ENCODE measurements around the gene SS18L1. TPM values are rescaled to one million over a fixed set of nuclear protein-coding genes. Genes with fewer than 3 reads are reported as not detected.
A peak's percentile ranks its signal among the peaks of the same experiment; 100 is the strongest.

The SS18L1 gene
- total RNA-seq, 1 experiment from 2014 or later: 12.3 TPM

- no peak overlapping the region for H3K4me3 ChIP-seq (ENCODE audit: low read length)
- no peak overlapping the region for H2AFZ ChIP-seq (ENCODE audit: low read length)
- H3K4me2 ChIP-seq (ENCODE audit: low read depth, low read length, poor library complexity, severe bottlenecking): no peak overlapping the region
- H3K9me3 ChIP-seq (ENCODE audit: low read length): no peaks in the 10 kb centered on the region; the same call in 1 of the 2 replicates
- peaks cover 66% of the 10 kb centered on the region for H4K20me1 ChIP-seq (ENCODE audit: insufficient read depth, low read depth, low read length)
- H3K4me1 ChIP-seq (ENCODE audit: low read length): peaks cover 36% of the 10 kb centered on the region
- DNase-seq: no peak
- H3K79me2 ChIP-seq (ENCODE audit: low read length): no peaks in the 10 kb centered on the region; the same call in 1 of the 2 replicates
- no peak overlapping the region for H3K9ac ChIP-seq (ENCODE audit: low read length)
- H3K36me3 ChIP-seq (ENCODE audit: insufficient read depth, low read length): no peaks in the 10 kb centered on the region; the same call in 1 of the 2 replicates
- H3K27ac ChIP-seq (ENCODE audit: low read length): no peak overlapping the region
- no peaks in the 10 kb centered on the region for H3K27me3 ChIP-seq (ENCODE audit: low read length)
- H3K9me2 ChIP-seq (replicated peaks; ENCODE audit: insufficient read depth, low read length): no peaks in the 10 kb centered on the region
Measured at GRCh38 chr20:62157387-62158087, 14.0 kb downstream of the SS18L1 start.

GRCh38 chr20:62158088-62158400, 14.5 kb downstream of the SS18L1 start:
- Histone ChIP-seq H3K4me2 (ENCODE audit: low read depth, low read length, poor library complexity, severe bottlenecking) (peak overlapping the region; percentile 52), H3K9me3 (ENCODE audit: low read length) (no peaks in the 10 kb centered on the region; the same call in 1 of the 2 replicates), H4K20me1 (ENCODE audit: insufficient read depth, low read depth, low read length) (peaks cover 66% of the 10 kb centered on the region), H3K27ac (ENCODE audit: low read length) (no peak overlapping the region), H3K9ac (ENCODE audit: low read length) (no peak overlapping the region), H3K36me3 (ENCODE audit: insufficient read depth, low read length) (no peaks in the 10 kb centered on the region; the same call in 1 of the 2 replicates), H3K9me2 (replicated peaks; ENCODE audit: insufficient read depth, low read length) (no peaks in the 10 kb centered on the region), H3K4me3 (ENCODE audit: low read length) (no peak overlapping the region; the same call in 1 of the 2 replicates), H2AFZ (ENCODE audit: low read length) (no peak overlapping the region), H3K27me3 (ENCODE audit: low read length) (no peaks in the 10 kb centered on the region), H3K79me2 (ENCODE audit: low read length) (no peaks in the 10 kb centered on the region; the same call in 1 of the 2 replicates), H3K4me1 (ENCODE audit: low read length) (peaks cover 36% of the 10 kb centered on the region)
- DNase-seq: no peak

GRCh38 chr20:62158541-62158940, 15.0 kb downstream of the SS18L1 start:
- Histone ChIP-seq H3K79me2 (ENCODE audit: low read length) (no peaks in the 10 kb centered on the region; the same call in 1 of the 2 replicates), H3K36me3 (ENCODE audit: insufficient read depth, low read length) (no peaks in the 10 kb centered on the region), H3K27me3 (ENCODE audit: low read length) (no peaks in the 10 kb centered on the region), H3K4me1 (ENCODE audit: low read length) (peaks cover 36% of the 10 kb centered on the region), H2AFZ (ENCODE audit: low read length) (no peak overlapping the region), H3K9ac (ENCODE audit: low read length) (0 out of 2 replicates have a peak overlapping the region, but pooled peaks have one; percentile 26), H3K9me3 (ENCODE audit: low read length) (no peaks in the 10 kb centered on the region), H3K4me2 (ENCODE audit: low read depth, low read length, poor library complexity, severe bottlenecking) (peak overlapping the region; percentile 52), H3K27ac (ENCODE audit: low read length) (peak overlapping the region; percentile 33; the same call in 1 of the 2 replicates), H3K9me2 (replicated peaks; ENCODE audit: insufficient read depth, low read length) (no peaks in the 10 kb centered on the region), H3K4me3 (ENCODE audit: low read length) (peak overlapping the region; percentile 43; the same call in 1 of the 2 replicates), H4K20me1 (ENCODE audit: insufficient read depth, low read depth, low read length) (peaks cover 62% of the 10 kb centered on the region)
- DNase-seq: peak; percentile 80

- Histone ChIP-seq H3K9ac (ENCODE audit: low read length) (peak overlapping the region; percentile 26; the same call in 1 of the 2 replicates), H3K9me3 (ENCODE audit: low read length) (no peaks in the 10 kb centered on the region), H3K79me2 (ENCODE audit: low read length) (no peaks in the 10 kb centered on the region), H3K9me2 (replicated peaks; ENCODE audit: insufficient read depth, low read length) (no peaks in the 10 kb centered on the region), H3K4me3 (ENCODE audit: low read length) (peak overlapping the region; percentile 32; the same call in 1 of the 2 replicates), H3K27ac (ENCODE audit: low read length) (peak overlapping the region; percentile 33; the same call in 1 of the 2 replicates), H2AFZ (ENCODE audit: low read length) (no peak overlapping the region), H3K36me3 (ENCODE audit: insufficient read depth, low read length) (no peaks in the 10 kb centered on the region), H3K27me3 (ENCODE audit: low read length) (no peaks in the 10 kb centered on the region), H3K4me2 (ENCODE audit: low read depth, low read length, poor library complexity, severe bottlenecking) (peak overlapping the region; percentile 52), H4K20me1 (ENCODE audit: insufficient read depth, low read depth, low read length) (peaks cover 58% of the 10 kb centered on the region), H3K4me1 (ENCODE audit: low read length) (peaks cover 36% of the 10 kb centered on the region)
- DNase-seq: peak; percentile 74
Measured at GRCh38 chr20:62159052-62159451, 15.5 kb downstream of the SS18L1 start.

GRCh38 chr20:62159839-62160238, 16.3 kb downstream of the SS18L1 start:
- no peaks in the 10 kb centered on the region for H3K36me3 ChIP-seq (ENCODE audit: insufficient read depth, low read length)
- no peaks in the 10 kb centered on the region for H3K79me2 ChIP-seq (ENCODE audit: low read length)
- H3K27ac ChIP-seq (ENCODE audit: low read length): no peak overlapping the region
- H3K9me2 ChIP-seq (replicated peaks; ENCODE audit: insufficient read depth, low read length): no peaks in the 10 kb centered on the region
- no peak overlapping the region for H3K4me3 ChIP-seq (ENCODE audit: low read length)
- peaks cover 51% of the 10 kb centered on the region for H4K20me1 ChIP-seq (ENCODE audit: insufficient read depth, low read depth, low read length)
- H3K9ac ChIP-seq (ENCODE audit: low read length): no peak overlapping the region
- H2AFZ ChIP-seq (ENCODE audit: low read length): no peak overlapping the region
- DNase-seq: no peak
- H3K27me3 ChIP-seq (ENCODE audit: low read length): no peaks in the 10 kb centered on the region
- H3K9me3 ChIP-seq (ENCODE audit: low read length): no peaks in the 10 kb centered on the region
- peaks cover 36% of the 10 kb centered on the region for H3K4me1 ChIP-seq (ENCODE audit: low read length)
- no peak overlapping the region for H3K4me2 ChIP-seq (ENCODE audit: low read depth, low read length, poor library complexity, severe bottlenecking)

- Histone ChIP-seq H3K9me2 (replicated peaks; ENCODE audit: insufficient read depth, low read length) (no peaks in the 10 kb centered on the region), H3K4me1 (ENCODE audit: low read length) (peaks cover 36% of the 10 kb centered on the region), H3K27me3 (ENCODE audit: low read length) (no peaks in the 10 kb centered on the region), H3K9ac (ENCODE audit: low read length) (no peak overlapping the region), H4K20me1 (ENCODE audit: insufficient read depth, low read depth, low read length) (peaks cover 46% of the 10 kb centered on the region), H3K36me3 (ENCODE audit: insufficient read depth, low read length) (no peaks in the 10 kb centered on the region), H3K79me2 (ENCODE audit: low read length) (no peaks in the 10 kb centered on the region), H3K27ac (ENCODE audit: low read length) (no peak overlapping the region), H3K9me3 (ENCODE audit: low read length) (no peaks in the 10 kb centered on the region), H2AFZ (ENCODE audit: low read length) (no peak overlapping the region), H3K4me3 (ENCODE audit: low read length) (no peak overlapping the region), H3K4me2 (ENCODE audit: low read depth, low read length, poor library complexity, severe bottlenecking) (no peak overlapping the region)
- DNase-seq: no peak
Measured at GRCh38 chr20:62160253-62160652, 16.7 kb downstream of the SS18L1 start.

GRCh38 chr20:62160876-62161275, 17.3 kb downstream of the SS18L1 start:
- no peaks in the 10 kb centered on the region for H3K36me3 ChIP-seq (ENCODE audit: insufficient read depth, low read length)
- no peak overlapping the region for H2AFZ ChIP-seq (ENCODE audit: low read length)
- H3K9me2 ChIP-seq (replicated peaks; ENCODE audit: insufficient read depth, low read length): no peaks in the 10 kb centered on the region
- peaks cover 40% of the 10 kb centered on the region for H4K20me1 ChIP-seq (ENCODE audit: insufficient read depth, low read depth, low read length)
- H3K4me2 ChIP-seq (ENCODE audit: low read depth, low read length, poor library complexity, severe bottlenecking): no peak overlapping the region
- H3K4me1 ChIP-seq (ENCODE audit: low read length): peaks cover 36% of the 10 kb centered on the region
- H3K27ac ChIP-seq (ENCODE audit: low read length): no peak overlapping the region
- no peaks in the 10 kb centered on the region for H3K79me2 ChIP-seq (ENCODE audit: low read length)
- no peak overlapping the region for H3K9ac ChIP-seq (ENCODE audit: low read length)
- H3K27me3 ChIP-seq (ENCODE audit: low read length): no peaks in the 10 kb centered on the region
- no peak for DNase-seq
- H3K9me3 ChIP-seq (ENCODE audit: low read length): no peaks in the 10 kb centered on the region
- H3K4me3 ChIP-seq (ENCODE audit: low read length): no peak overlapping the region

GRCh38 chr20:62161347-62161746, 17.8 kb downstream of the SS18L1 start:
- Histone ChIP-seq H3K9me2 (replicated peaks; ENCODE audit: insufficient read depth, low read length) (no peaks in the 10 kb centered on the region), H3K79me2 (ENCODE audit: low read length) (no peaks in the 10 kb centered on the region), H3K4me1 (ENCODE audit: low read length) (peaks cover 33% of the 10 kb centered on the region), H3K4me2 (ENCODE audit: low read depth, low read length, poor library complexity, severe bottlenecking) (no peak overlapping the region), H3K9me3 (ENCODE audit: low read length) (no peaks in the 10 kb centered on the region), H3K36me3 (ENCODE audit: insufficient read depth, low read length) (no peaks in the 10 kb centered on the region), H3K27ac (ENCODE audit: low read length) (no peak overlapping the region), H2AFZ (ENCODE audit: low read length) (no peak overlapping the region), H3K9ac (ENCODE audit: low read length) (no peak overlapping the region), H3K27me3 (ENCODE audit: low read length) (no peaks in the 10 kb centered on the region), H4K20me1 (ENCODE audit: insufficient read depth, low read depth, low read length) (peaks cover 36% of the 10 kb centered on the region), H3K4me3 (ENCODE audit: low read length) (no peak overlapping the region)
- DNase-seq: no peak

Measured in Karpas-422 (cell line).